GM18511 (cell line): ENCODE measurements around the gene CKMT2.

Source experiments
- ATAC-seq: cut with Tn5 transposase; IDR thresholded peaks from one replicate; pipeline ENCODE4 v1.9.1; 2021; ENCODE audit warnings: mild to moderate bottlenecking, moderate library complexity; ENCODE audit not compliant: unreplicated experiment

Gene CKMT2

DNA sequence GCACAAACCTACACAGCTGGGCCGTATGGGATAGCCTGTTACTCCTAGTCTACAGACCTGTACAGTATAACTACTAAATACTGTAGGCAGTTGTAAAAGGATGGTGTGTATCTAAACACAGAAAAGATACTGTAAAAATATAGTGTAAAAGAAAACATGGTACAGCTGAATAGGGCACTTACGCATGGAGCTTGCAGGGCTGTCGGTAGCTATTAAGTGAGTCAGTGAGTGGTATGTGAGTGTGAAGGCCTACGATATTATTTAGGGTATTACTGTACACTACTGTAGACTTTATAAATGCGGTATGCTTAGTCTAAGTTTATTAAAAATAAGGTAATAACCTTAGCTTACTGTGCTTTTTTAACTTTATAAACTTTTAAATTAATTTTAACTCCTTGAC is 69.5 kb downstream of the CKMT2 start:
- ATAC-seq, result no peak

DNA sequence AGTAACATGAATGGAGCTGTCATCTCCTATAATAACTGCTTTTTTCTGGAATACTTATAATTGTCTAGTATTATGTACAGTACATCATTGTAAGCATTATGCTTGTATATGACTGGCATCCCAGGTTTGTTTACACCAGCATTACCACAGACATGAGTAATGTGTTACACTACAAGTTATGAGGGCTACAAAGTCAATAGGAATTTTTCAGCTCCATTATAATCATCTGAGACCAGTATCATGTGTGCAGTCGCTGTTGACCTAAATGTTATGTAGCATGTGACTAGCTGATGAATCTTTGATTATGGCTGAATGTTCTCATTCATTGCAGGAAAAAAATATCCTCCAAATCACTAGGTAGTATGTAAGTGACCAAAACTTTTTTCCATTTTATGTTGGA is 70.4 kb downstream of the CKMT2 start:
- ATAC-seq, result no peak

DNA sequence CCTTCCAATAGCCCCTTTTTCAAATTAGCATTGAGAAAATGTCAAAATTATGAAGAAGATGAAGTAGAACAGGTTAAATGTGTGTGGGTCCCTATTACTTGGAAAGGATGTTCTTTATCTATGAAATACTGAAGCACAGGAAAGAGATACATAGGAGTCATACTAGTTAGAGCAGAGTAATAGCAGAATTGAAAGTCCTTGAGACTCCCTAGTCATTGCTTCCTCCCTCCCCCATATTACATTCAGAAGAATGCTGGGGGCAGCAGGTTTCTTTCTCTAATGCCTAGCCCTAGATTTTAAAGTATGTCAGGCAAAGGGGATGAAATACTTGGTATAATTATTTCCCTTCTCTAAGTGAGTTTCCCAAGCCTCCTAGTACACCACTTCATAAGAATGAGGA is 72.7 kb downstream of the CKMT2 start:
- ATAC-seq, result no peak

DNA sequence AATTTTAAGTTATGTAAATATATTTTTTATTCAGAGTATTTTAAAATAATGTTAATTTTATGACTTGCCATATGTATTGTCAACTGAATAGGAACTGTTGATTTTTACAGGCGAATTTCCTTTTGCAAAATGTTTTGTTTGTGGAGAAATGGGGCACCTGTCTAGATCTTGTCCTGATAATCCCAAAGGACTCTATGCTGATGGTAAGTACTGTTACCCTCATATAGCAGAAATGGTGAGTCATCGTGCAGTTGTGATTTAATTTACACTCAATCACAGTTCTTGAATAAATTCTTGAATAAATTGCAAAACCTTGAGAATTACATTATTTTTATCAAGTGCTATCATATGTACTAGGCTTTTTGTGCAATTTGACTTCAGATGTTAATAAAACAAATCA is 75.7 kb downstream of the CKMT2 start:
- no peak for ATAC-seq

DNA sequence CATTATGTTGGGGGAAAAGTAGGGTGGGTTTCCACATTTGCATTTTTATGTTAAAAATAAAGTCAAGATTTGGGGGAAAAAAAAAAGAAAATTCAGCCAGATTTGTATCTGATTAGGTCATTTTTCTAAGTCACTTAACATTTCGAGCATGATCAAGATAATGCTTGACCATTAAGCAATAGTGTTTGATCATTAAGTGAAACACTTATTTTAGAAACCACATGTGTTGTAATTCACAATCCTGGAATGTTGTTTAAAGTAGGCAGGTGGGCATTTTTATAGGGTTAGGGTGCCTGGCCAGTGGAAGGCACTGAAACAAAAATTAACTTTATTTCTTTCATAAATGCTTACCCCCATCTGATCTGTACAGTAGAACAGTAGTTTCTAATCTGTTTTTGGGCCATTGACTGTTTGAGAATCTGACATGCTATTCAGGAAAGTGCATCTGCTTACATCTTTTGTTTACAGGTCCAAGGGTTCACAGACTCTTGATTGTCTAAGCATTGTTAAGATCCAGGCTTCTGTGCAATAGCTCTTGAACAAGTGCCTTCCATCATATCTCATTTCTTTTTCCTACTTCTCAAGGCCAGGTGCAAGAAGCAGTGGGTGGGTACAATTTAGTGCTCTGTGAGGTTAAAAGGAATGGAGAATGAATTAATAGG is 77.4 kb downstream of the CKMT2 start:
- no peak for ATAC-seq

DNA sequence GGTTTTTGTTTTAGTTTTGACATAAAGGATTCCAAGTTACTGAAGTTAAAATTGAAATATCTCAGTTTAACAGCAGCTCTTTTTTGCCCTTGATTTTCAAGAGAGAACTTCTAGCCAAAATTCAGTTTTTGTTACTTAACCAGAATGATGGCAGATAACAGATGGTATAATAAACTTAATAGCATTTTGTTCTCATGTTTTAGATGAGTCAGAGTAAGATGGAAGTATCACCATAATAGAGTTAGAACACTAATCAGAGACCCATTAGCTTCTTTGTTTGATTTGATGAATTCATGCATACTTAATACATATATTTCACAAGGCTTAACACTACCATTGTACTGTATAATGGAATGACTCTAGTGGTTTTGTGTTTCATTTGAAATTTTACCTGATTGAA is 80.2 kb downstream of the CKMT2 start:
- no peak for ATAC-seq

DNA sequence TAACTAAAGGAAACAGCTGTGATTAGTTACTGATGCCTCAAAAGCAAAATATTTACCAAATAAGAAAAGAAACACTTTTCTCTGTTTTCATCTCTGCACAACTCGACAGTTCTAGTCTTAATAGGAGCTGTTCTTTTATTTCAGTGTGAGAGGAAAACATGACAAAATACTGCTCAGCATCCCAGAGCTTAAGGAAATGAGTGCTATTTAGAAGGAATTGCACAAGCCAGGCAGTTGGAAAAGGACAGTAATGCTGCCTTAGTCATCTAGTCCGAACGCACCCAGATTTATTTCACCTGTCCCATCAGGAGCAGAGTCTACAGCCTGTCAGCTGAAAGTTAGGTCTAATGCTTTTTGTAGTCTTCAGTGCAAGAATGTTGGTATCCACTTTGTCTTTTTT is 80.6 kb downstream of the CKMT2 start:
- no peak for ATAC-seq

DNA sequence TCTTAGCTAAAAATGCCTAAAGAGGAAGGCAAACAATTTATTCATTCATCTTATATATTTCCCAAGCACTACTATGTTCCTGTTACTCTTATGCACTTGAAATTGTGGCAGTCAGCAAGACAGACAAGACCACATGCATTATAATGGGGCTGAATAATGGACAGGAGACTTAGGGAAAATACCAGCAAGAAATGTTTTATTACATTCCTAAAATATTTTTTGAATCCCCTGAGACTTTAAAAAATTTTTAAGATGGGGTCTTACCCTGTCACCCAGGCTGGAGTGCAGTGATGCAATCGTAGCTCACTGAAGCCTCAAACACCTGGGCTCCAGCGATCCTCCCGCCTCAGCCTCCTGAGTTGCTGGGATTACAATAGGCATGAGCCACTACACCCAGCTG is 81.5 kb downstream of the CKMT2 start:
- no peak for ATAC-seq

DNA sequence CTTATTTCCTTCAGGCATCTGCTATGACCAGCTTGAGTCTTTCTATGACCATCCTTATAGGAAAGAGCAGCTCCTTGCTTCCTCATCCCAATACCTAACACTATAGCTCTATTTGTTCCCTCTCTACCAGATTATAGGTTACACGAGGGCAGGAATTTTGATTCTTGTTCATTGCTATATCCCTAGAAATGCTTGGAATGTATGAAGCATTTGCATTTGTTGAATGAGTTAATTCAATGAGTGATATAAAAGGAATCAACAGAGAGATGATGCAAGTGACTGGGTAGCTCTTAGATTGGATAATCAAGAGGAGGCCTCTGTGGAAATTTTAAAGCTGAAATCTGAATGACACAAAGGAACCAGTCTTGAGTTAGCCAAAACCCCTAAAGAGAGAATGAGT is 82.2 kb downstream of the CKMT2 start:
- ATAC-seq, result no peak

DNA sequence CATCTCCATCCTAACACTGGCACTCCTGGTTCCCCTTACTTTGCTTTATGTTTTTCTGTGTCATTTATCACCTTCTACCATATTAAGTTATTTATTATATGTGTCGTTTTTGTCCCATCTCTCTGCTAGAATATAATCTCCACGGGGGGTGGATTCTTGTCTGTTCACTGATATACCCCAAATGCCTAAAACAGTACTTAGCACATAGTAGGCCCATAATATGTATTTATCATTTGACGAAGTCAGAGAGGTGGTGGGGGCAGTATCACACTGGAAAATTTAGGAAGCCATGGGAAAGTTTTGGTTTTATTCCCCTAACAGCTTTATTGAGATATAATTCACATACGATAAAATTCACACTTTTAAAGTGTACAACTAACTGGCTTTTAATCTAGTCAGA is 82.7 kb downstream of the CKMT2 start:
- ATAC-seq, result no peak
